ENCODE measurements around the gene TCAF1.

Gene TCAF1

DNA sequence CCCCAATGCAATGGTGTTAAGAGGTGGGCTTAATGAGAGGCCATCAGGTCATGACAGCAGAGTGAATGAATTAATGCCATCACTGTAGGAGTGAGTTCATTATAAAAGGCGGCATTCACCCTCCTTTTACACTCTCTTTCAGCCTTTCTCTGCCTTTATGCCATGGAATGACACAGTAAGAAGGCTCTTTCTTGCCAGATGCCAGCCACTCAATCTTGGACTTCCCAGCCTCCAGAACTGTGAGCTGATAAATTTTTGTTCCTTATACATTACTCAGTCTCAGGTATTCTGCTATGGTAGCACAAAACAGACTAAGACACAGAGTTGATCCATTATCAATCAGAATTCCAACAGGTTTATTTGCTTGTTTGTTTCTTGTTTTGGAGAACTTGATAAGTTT, 3.2 kb downstream of the TCAF1 start:
- peaks cover 25% of the 10 kb centered on the region for H3K4me1 ChIP-seq (ENCODE audit: insufficient read depth, low read length)
- H3K9me3 ChIP-seq (ENCODE audit: low read length), result no peaks in the 10 kb centered on the region
- no peak overlapping the region for H3K9ac ChIP-seq (ENCODE audit: low read length)
- no peak overlapping the region for H3K4me3 ChIP-seq (ENCODE audit: low read depth in 1 of 2, low read length in 2 of 2)
- H3K27me3 ChIP-seq (ENCODE audit: control insufficient read depth in 1 of 2, insufficient read depth in 2 of 2, low read length in 2 of 2), result no peaks in the 10 kb centered on the region
- no peak overlapping the region for H3K27ac ChIP-seq (ENCODE audit: low read depth, low read length)
- H3K36me3 ChIP-seq (ENCODE audit: insufficient read depth, low read length), result no peaks in the 10 kb centered on the region

DNA sequence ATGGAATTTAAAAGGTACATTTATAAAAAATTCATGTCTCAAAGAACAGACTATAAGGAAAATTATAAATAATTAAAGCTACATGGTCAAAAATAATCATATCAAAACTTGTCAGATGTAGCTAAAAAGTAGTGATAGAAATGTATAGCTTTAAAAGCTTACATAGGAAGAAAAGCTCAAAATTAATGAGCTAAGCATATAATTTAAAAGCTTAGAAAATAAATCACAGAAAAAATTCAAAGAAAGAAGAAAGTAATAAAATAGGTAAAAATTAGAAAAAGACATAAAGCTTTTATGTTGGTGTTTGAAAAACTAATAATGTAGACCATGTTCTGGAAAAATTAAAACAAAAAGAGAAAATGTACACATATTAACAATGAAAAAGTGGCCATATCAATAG, 5.3 kb downstream of the TCAF1 start:
- Histone ChIP-seq H3K4me1 (ENCODE audit: insufficient read depth, low read length) (peaks cover 25% of the 10 kb centered on the region), H3K27me3 (ENCODE audit: control insufficient read depth in 1 of 2, insufficient read depth in 2 of 2, low read length in 2 of 2) (no peaks in the 10 kb centered on the region), H3K4me3 (ENCODE audit: low read depth in 1 of 2, low read length in 2 of 2) (no peak overlapping the region), H3K9ac (ENCODE audit: low read length) (no peak overlapping the region), H3K36me3 (ENCODE audit: insufficient read depth, low read length) (no peaks in the 10 kb centered on the region), H3K27ac (ENCODE audit: low read depth, low read length) (no peak overlapping the region), H3K9me3 (ENCODE audit: low read length) (no peaks in the 10 kb centered on the region)

DNA sequence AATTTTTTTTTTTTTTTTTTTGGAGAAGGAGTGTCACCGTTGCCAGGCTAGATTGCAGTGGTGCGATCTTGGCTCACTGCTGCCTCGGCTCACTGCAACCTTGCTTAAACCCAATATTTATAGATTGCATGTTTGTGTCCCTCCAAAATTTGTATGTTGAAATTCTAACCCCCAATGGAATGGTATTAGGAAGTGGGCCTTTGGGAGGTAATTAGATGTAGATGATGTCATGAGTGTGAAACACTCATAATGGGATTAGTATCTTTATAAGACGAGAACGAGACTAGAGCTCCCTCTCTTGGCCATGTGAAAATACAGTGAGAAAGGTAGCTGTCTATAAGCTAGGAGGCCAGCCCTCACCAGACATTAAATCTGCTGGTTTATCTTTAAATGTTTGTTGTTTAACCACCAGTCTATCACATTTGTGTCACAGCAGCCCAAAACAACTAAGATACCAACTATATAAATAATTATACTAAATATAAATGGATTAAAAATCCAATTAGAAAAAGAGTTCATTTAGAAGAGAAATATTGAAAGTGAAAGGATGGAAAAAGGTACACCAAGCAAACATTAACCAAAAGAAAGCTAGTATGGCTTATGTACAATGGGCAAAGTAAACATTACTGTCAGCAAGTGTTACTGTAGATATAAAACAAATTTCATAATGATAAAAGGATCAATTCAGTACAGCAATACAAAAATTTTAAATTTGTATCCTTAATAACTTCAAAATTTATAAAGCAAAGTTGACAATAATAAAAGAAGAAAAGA, 9.3 kb downstream of the TCAF1 start:
- no peaks in the 10 kb centered on the region for H3K36me3 ChIP-seq (ENCODE audit: insufficient read depth, low read length)
- no peak overlapping the region for H3K27ac ChIP-seq (ENCODE audit: low read depth, low read length)
- H3K9ac ChIP-seq (ENCODE audit: low read length), result no peak overlapping the region

DNA sequence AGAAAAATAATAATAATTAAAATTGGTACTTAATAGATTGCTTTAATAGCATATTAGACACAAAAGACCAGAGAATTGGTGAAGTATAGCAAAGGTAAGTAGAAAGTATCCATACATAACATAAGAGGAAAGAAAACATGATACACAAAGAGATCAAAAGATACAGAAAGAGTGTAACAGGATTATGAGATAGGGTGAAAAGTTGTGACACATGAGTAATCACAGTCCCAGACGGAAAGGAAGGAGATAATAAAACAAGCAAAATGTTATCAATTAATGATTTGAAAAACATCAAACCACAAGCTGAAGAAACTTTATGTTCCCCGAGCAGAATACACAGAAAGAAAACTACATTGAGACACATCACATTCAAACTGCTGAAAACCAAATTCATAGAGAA, 10.5 kb downstream of the TCAF1 start:
- no peak overlapping the region for H3K27ac ChIP-seq (ENCODE audit: low read depth, low read length)
- no peaks in the 10 kb centered on the region for H3K36me3 ChIP-seq (ENCODE audit: insufficient read depth, low read length)
- no peaks in the 10 kb centered on the region for H3K27me3 ChIP-seq (ENCODE audit: control insufficient read depth in 1 of 2, insufficient read depth in 2 of 2, low read length in 2 of 2)
- H3K9me3 ChIP-seq (ENCODE audit: low read length), result no peaks in the 10 kb centered on the region
- no peak overlapping the region for H3K4me3 ChIP-seq (ENCODE audit: low read depth in 1 of 2, low read length in 2 of 2)
- H3K9ac ChIP-seq (ENCODE audit: low read length), result no peak overlapping the region
- no peaks in the 10 kb centered on the region for H3K4me1 ChIP-seq (ENCODE audit: insufficient read depth, low read length)

More for the DNA sequence above, 9.3 kb downstream of the TCAF1 start:
- H3K27me3 ChIP-seq (ENCODE audit: control insufficient read depth in 1 of 2, insufficient read depth in 2 of 2, low read length in 2 of 2), result no peaks in the 10 kb centered on the region
- H3K4me3 ChIP-seq (ENCODE audit: low read depth in 1 of 2, low read length in 2 of 2), result no peak overlapping the region
- no peaks in the 10 kb centered on the region for H3K9me3 ChIP-seq (ENCODE audit: low read length)
- no peaks in the 10 kb centered on the region for H3K4me1 ChIP-seq (ENCODE audit: insufficient read depth, low read length)

DNA sequence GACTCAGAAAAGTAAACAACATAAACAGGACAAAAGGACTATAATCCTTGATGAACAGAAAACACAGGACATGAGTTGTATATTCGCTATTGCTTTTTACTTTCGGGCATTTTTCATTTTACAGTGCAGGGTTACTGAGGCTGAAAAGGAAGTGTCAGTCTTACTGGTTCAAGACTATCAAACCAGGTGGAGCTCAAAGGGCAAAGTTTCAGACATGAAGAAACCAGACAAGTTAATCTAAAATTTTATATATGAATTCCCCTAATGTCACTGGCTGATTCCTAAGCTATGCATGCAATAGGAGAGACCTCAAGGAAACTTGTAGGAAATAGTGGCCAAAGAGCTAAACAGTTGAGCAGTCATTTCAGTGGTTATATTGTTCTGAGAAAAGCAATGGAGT, 11.4 kb downstream of the TCAF1 start:
- Histone ChIP-seq H3K4me3 (ENCODE audit: low read depth in 1 of 2, low read length in 2 of 2) (no peak overlapping the region), H3K36me3 (ENCODE audit: insufficient read depth, low read length) (no peaks in the 10 kb centered on the region), H3K27me3 (ENCODE audit: control insufficient read depth in 1 of 2, insufficient read depth in 2 of 2, low read length in 2 of 2) (no peaks in the 10 kb centered on the region), H3K4me1 (ENCODE audit: insufficient read depth, low read length) (no peaks in the 10 kb centered on the region), H3K9ac (ENCODE audit: low read length) (no peak overlapping the region), H3K9me3 (ENCODE audit: low read length) (no peaks in the 10 kb centered on the region), H3K27ac (ENCODE audit: low read depth, low read length) (no peak overlapping the region)

DNA sequence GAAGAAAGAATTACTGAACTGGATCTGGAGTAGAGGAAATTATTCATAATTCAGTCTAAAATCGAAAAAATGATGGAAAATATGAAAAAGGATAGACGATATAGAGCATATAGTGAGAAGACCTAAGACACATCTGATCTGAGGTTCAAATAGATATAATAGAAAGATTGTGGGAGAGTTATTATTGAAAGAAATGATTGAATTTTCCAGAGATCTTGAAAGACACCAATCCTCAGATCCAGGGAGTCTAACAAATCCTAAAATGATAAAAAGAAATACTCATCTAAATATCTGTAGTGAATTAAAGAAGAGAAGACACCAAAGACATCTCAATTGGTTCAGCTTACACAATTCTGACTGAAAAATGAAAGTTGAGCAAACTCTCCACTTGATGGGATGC, 12.9 kb downstream of the TCAF1 start:
- H3K9me3 ChIP-seq (ENCODE audit: low read length), result no peaks in the 10 kb centered on the region
- H3K4me1 ChIP-seq (ENCODE audit: insufficient read depth, low read length), result no peaks in the 10 kb centered on the region
- no peak overlapping the region for H3K9ac ChIP-seq (ENCODE audit: low read length)
- no peaks in the 10 kb centered on the region for H3K27me3 ChIP-seq (ENCODE audit: control insufficient read depth in 1 of 2, insufficient read depth in 2 of 2, low read length in 2 of 2)
- no peaks in the 10 kb centered on the region for H3K36me3 ChIP-seq (ENCODE audit: insufficient read depth, low read length)
- H3K27ac ChIP-seq (ENCODE audit: low read depth, low read length), result no peak overlapping the region
- H3K4me3 ChIP-seq (ENCODE audit: low read depth in 1 of 2, low read length in 2 of 2), result no peak overlapping the region

DNA sequence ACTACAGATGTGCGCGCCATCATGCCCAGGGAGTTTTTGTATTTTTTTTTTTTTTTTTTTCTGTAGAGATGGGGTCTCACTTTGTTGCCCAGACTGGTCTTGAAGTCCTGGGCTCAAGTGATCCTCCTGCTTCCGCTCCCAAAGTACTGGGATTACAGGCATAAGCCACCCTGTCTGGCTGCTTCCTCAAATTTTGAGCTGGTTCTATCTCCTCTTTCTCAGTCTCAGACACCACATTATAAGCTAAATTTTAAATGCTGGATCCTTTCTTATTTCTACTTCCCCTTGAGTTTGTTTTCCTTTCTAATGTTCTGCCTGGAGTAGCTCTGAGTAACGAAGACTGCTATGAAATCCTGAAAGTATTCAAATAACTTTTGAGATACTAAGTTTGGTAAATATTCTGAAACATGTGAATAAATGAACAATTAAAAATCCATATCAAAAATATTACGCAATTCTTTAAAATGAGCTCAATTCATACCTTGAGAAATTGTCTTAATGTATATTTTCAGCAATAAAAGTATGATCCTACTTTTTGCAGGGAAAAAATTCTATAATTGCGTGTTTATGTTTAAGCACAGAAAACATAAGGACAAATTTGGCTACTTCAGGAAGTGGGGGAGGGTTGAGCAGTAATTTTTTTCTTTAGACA, 15.0 kb downstream of the TCAF1 start:
- Histone ChIP-seq H3K9ac (ENCODE audit: low read length) (no peak overlapping the region), H3K4me1 (ENCODE audit: insufficient read depth, low read length) (no peaks in the 10 kb centered on the region), H3K27ac (ENCODE audit: low read depth, low read length) (no peak overlapping the region), H3K27me3 (ENCODE audit: control insufficient read depth in 1 of 2, insufficient read depth in 2 of 2, low read length in 2 of 2) (no peaks in the 10 kb centered on the region), H3K36me3 (ENCODE audit: insufficient read depth, low read length) (no peaks in the 10 kb centered on the region), H3K9me3 (ENCODE audit: low read length) (no peaks in the 10 kb centered on the region), H3K4me3 (ENCODE audit: low read depth in 1 of 2, low read length in 2 of 2) (no peak overlapping the region)

DNA sequence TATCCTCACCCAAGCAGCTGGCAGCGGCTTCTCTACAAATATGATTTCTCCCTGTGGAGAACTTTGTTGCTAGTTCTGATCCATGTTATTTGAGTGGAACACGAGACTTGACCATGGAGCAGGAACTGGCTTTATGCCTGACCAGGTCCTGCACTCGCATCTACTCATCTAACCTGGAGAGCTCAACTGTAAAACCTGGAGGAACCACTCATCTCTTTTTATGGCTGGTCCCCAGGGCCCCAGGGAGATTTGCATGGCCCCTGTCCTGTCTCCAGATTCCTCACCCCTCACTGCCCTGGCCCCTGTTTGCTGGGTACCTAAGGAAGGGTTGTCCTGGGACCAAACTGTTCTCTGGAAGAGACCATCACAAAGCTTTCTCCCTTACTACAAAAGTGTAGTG, 16.0 kb downstream of the TCAF1 start:
- no peaks in the 10 kb centered on the region for H3K9me3 ChIP-seq (ENCODE audit: low read length)
- H3K27ac ChIP-seq (ENCODE audit: low read depth, low read length), result no peak overlapping the region
- no peaks in the 10 kb centered on the region for H3K36me3 ChIP-seq (ENCODE audit: insufficient read depth, low read length)
- H3K9ac ChIP-seq (ENCODE audit: low read length), result no peak overlapping the region
- no peaks in the 10 kb centered on the region for H3K27me3 ChIP-seq (ENCODE audit: control insufficient read depth in 1 of 2, insufficient read depth in 2 of 2, low read length in 2 of 2)
- peaks cover 9% of the 10 kb centered on the region for H3K4me1 ChIP-seq (ENCODE audit: insufficient read depth, low read length)
- no peak overlapping the region for H3K4me3 ChIP-seq (ENCODE audit: low read depth in 1 of 2, low read length in 2 of 2)

GRCh38 chr7:143884969-143885559, 16.9 kb downstream of the TCAF1 start:
- Histone ChIP-seq H3K36me3 (ENCODE audit: insufficient read depth, low read length) (no peaks in the 10 kb centered on the region), H3K4me3 (ENCODE audit: low read depth in 1 of 2, low read length in 2 of 2) (peak overlapping the region; percentile 34 to 65), H3K9ac (ENCODE audit: low read length) (no peak overlapping the region), H3K27ac (ENCODE audit: low read depth, low read length) (peak overlapping the region; percentile 53), H3K27me3 (ENCODE audit: control insufficient read depth in 1 of 2, insufficient read depth in 2 of 2, low read length in 2 of 2) (no peaks in the 10 kb centered on the region), H3K9me3 (ENCODE audit: low read length) (no peaks in the 10 kb centered on the region), H3K4me1 (ENCODE audit: insufficient read depth, low read length) (peaks cover 9% of the 10 kb centered on the region)

DNA sequence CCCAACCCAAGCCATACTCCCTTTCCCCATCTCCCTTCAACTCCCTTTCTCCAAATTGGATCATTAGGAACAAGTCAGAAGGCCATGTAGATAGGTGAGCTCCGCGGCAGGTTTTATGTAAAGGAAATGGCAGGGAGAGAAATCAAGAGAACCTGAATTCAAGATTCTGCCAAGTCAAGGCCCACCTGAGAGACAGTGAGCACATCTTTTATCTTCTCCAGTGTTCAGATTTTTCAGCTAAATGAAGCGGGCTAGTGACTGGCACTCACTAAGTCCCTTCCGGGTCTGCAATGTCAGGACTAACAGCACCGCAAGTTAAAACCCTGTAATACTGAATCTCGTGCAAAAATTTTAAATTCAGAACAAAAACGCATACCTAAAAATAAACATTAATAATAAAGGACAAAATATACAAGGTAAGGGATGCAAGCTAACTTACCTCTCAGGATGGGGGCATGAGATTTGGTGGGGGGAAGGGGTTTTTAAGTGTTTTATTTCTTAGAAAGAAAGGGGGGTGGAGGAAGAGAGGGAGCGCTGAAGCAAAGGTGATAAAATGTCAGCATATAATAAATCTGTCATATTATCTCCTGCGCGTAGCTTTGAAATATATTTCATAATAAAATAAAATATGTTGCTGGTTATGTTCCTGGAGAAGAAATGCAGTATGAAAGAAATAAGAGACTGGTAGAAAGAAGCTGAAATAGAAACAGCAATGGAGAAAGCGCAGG, 17.6 kb downstream of the TCAF1 start:
- Histone ChIP-seq H3K9ac (ENCODE audit: low read length) (no peak overlapping the region), H3K27ac (ENCODE audit: low read depth, low read length) (peak overlapping the region; percentile 53), H3K4me3 (ENCODE audit: low read depth in 1 of 2, low read length in 2 of 2) (peak overlapping the region; percentile 34 to 65), H3K9me3 (ENCODE audit: low read length) (no peaks in the 10 kb centered on the region), H3K4me1 (ENCODE audit: insufficient read depth, low read length) (peaks cover 9% of the 10 kb centered on the region), H3K27me3 (ENCODE audit: control insufficient read depth in 1 of 2, insufficient read depth in 2 of 2, low read length in 2 of 2) (no peaks in the 10 kb centered on the region), H3K36me3 (ENCODE audit: insufficient read depth, low read length) (no peaks in the 10 kb centered on the region)

- Histone ChIP-seq H3K27ac (ENCODE audit: low read depth, low read length) (peak overlapping the region; percentile 71), H3K27me3 (ENCODE audit: control insufficient read depth in 1 of 2, insufficient read depth in 2 of 2, low read length in 2 of 2) (no peaks in the 10 kb centered on the region), H3K36me3 (ENCODE audit: insufficient read depth, low read length) (no peaks in the 10 kb centered on the region), H3K9me3 (ENCODE audit: low read length) (no peaks in the 10 kb centered on the region), H3K9ac (ENCODE audit: low read length) (peak overlapping the region; percentile 40), H3K4me1 (ENCODE audit: insufficient read depth, low read length) (peaks cover 9% of the 10 kb centered on the region), H3K4me3 (ENCODE audit: low read depth in 1 of 2, low read length in 2 of 2) (peak overlapping the region; percentile 59 to 68)
These were observed 19.3 kb downstream of the TCAF1 start for GRCh38 chr7:143882604-143883078.

All from muscle layer of colon (tissue), 2 donors.